HCT116 (cell line): ENCODE data around the gene CCDC184.
"Not testable (repeated sequence)": the region's sequence is repeated elsewhere in the genome, so short reads cannot be mapped to it uniquely, and the experiment has no call there.

Experiments used
- CEBPB ChIP-seq: IDR thresholded peaks from 2 replicates; pipeline ENCODE4 v1.6.1; 2012; ENCODE audit warnings: low read depth
- POLR2A ChIP-seq: IDR thresholded peaks from 2 replicates; pipeline ENCODE4 v1.7.0; 2011; ENCODE audit warnings: borderline replicate concordance; ENCODE audit not compliant: insufficient read depth, insufficient read length; ENCODE audit errors: extremely low read depth
- POLR2AphosphoS5 ChIP-seq: IDR thresholded peaks from 2 replicates; pipeline ENCODE4 v1.6.1; 2011; ENCODE audit warnings: mild to moderate bottlenecking, low read depth, low read length, moderate library complexity
- REST ChIP-seq: IDR thresholded peaks from 2 replicates; pipeline ENCODE4 v1.6.1; 2012; ENCODE audit warnings: low read depth
- YY1 ChIP-seq: IDR thresholded peaks from 2 replicates; pipeline ENCODE4 v1.6.1; 2011; ENCODE audit warnings: low read length, low read depth, moderate library complexity, mild to moderate bottlenecking; ENCODE audit not compliant: insufficient replicate concordance; ENCODE audit errors: extremely low read depth
- TF ChIP-seq, protein P1 (sequence below), 3 experiments: fragments of 200-600 bp in 1 of 3; sonication (generic) in 1 of 3; IDR thresholded peaks in 2 of 3; conservative IDR thresholded peaks in 1 of 3; 2 replicates each; pipeline ENCODE4 v1.5.1; 2012 to 2017; ENCODE audit warnings: low read depth in 2 of 3, low read length in 2 of 3, antibody characterized with exemption in 1 of 3, borderline replicate concordance in 1 of 3, control low read depth in 1 of 3, mild to moderate bottlenecking in 1 of 3, mixed read lengths in 1 of 3, mixed run types in 1 of 3, moderate library complexity in 1 of 3; ENCODE audit not compliant: insufficient read depth in 1 of 3

DNA sequence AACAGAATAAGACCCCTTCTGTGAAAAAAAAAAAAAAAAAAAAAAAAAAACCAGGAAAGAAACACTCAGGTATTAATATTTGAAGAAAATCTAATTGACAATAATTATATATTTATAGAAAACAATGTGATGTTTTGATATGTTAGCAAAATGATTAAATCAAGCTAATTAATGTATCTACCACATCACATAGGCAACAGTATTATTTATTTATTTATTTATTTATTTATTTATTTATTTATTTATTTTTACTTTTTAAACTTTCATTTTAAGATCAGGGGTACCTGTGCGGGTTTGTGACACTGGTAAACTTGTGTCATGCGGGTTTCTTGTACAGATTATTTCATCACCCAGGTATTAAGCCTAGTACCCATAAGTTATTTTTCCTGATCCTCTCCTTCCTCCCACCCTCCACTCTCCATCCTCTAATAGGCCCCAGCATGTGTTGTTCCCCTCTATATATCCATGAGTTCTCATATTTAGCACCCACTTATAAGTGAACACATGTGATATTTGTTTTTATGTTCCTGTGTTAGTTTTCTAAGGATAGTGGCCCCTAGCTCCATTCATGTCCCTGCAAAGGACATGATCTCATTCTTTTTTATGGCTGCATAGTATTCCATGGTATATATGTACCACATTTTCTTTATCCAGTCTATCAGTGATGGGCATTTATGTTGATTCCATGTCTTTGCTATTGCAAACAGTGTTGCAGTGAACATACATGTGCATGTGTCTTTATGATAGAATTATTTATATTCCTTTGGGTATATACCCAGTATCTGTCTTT lies 47.9 kb downstream of the CCDC184 start:
- TF ChIP-seq CEBPB, POLR2A, POLR2AphosphoS5, YY1, REST: not testable (repeated sequence)
- TF ChIP-seq, protein P1, sequence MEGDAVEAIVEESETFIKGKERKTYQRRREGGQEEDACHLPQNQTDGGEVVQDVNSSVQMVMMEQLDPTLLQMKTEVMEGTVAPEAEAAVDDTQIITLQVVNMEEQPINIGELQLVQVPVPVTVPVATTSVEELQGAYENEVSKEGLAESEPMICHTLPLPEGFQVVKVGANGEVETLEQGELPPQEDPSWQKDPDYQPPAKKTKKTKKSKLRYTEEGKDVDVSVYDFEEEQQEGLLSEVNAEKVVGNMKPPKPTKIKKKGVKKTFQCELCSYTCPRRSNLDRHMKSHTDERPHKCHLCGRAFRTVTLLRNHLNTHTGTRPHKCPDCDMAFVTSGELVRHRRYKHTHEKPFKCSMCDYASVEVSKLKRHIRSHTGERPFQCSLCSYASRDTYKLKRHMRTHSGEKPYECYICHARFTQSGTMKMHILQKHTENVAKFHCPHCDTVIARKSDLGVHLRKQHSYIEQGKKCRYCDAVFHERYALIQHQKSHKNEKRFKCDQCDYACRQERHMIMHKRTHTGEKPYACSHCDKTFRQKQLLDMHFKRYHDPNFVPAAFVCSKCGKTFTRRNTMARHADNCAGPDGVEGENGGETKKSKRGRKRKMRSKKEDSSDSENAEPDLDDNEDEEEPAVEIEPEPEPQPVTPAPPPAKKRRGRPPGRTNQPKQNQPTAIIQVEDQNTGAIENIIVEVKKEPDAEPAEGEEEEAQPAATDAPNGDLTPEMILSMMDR (IDR thresholded peaks at IDR 0.05 in 2 of 3, conservative IDR thresholded peaks at IDR 0.05 in 1 of 3; ENCODE audit: borderline replicate concordance in 1 of 3, insufficient read depth in 1 of 3, low read depth in 2 of 3, low read length in 2 of 3): not testable (repeated sequence)
